ENCODE data around the gene GRB14.

- TF ChIP-seq CTCF (IDR thresholded peaks at IDR 0.05) (no peak), EZH2 (IDR thresholded peaks at IDR 0.05) (no peak)
These were observed 46.4 kb downstream of the GRB14 start for GRCh38 chr2:164574931-164575330.
